SK-N-SH treated with all-trans-retinoic acid at 6 μM for 48 hours (cell line): ENCODE data around the gene RAP2A.

Experiments
- ATAC-seq: fragments of 200-7000 bp; cut with Tn5 transposase; 3 replicates; pipeline ENCODE4 v1.9.1; 2020; ENCODE audit warnings: mild to moderate bottlenecking, moderate library complexity
- ARNTL ChIP-seq: fragments of 450-650 bp; formaldehyde crosslinking; IDR thresholded peaks from 2 replicates; pipeline ENCODE4 v1.5.0; 2020; ENCODE audit warnings: low read depth, mild to moderate bottlenecking, moderate library complexity, borderline replicate concordance
- BACH2 ChIP-seq: fragments of 250-450 bp; sonication (Bioruptor Pico); IDR thresholded peaks from 2 replicates; pipeline ENCODE4 v1.9.0; 2021; ENCODE audit warnings: mild to moderate bottlenecking, borderline replicate concordance
- CSDC2 ChIP-seq: fragments of 250-450 bp; sonication (Bioruptor Pico); IDR thresholded peaks from 2 replicates; pipeline ENCODE4 v1.5.0; 2020; ENCODE audit warnings: mild to moderate bottlenecking, moderate library complexity
- ESRRG ChIP-seq: fragments of 250-450 bp; sonication (Bioruptor Pico); IDR thresholded peaks from 2 replicates; pipeline ENCODE4 v1.6.1; 2021; ENCODE audit warnings: mild to moderate bottlenecking
- GLIS3 ChIP-seq: fragments of 250-450 bp; sonication (Bioruptor Pico); IDR thresholded peaks from 2 replicates; pipeline ENCODE4 v1.5.0; 2020; ENCODE audit warnings: mild to moderate bottlenecking, moderate library complexity
- ISL1 ChIP-seq: fragments of 250-450 bp; sonication (Bioruptor Pico); IDR thresholded peaks from 2 replicates; pipeline ENCODE4 v2.1.2; 2022; ENCODE audit warnings: mild to moderate bottlenecking, moderate library complexity
- PATZ1 ChIP-seq: fragments of 250-450 bp; sonication (Bioruptor Pico); IDR thresholded peaks from 2 replicates; pipeline ENCODE4 v1.8.0; 2020; ENCODE audit warnings: mild to moderate bottlenecking, moderate library complexity, borderline replicate concordance
- POU6F1 ChIP-seq: fragments of 250-450 bp; sonication (Bioruptor Pico); IDR thresholded peaks from 2 replicates; pipeline ENCODE4 v1.8.0; 2021; ENCODE audit warnings: low read depth, mild to moderate bottlenecking, moderate library complexity, borderline replicate concordance
- PPARA ChIP-seq: fragments of 250-450 bp; sonication (Bioruptor Pico); IDR thresholded peaks from 2 replicates; pipeline ENCODE4 v1.5.0; 2020; ENCODE audit warnings: mild to moderate bottlenecking, borderline replicate concordance
- RARB ChIP-seq: fragments of 250-450 bp; sonication (Bioruptor Pico); IDR thresholded peaks from 2 replicates; pipeline ENCODE4 v1.8.0; 2021; ENCODE audit warnings: mild to moderate bottlenecking, moderate library complexity
- SNAI2 ChIP-seq: fragments of 250-450 bp; sonication (Bioruptor Pico); IDR thresholded peaks from 2 replicates; pipeline ENCODE4 v1.5.0; 2020; ENCODE audit warnings: mild to moderate bottlenecking, moderate library complexity
- TCF4 ChIP-seq: fragments of 250-450 bp; sonication (Bioruptor Pico); IDR thresholded peaks from 2 replicates; pipeline ENCODE4 v1.8.0; 2021; ENCODE audit warnings: mild to moderate bottlenecking, moderate library complexity, borderline replicate concordance
- TOX ChIP-seq: fragments of 250-450 bp; sonication (Bioruptor Pico); IDR thresholded peaks from 2 replicates; pipeline ENCODE4 v1.8.0; 2021; ENCODE audit warnings: mild to moderate bottlenecking, moderate library complexity, borderline replicate concordance
- ZFP3 ChIP-seq: fragments of 250-450 bp; sonication (Bioruptor Pico); IDR thresholded peaks from 2 replicates; pipeline ENCODE4 v1.5.0; 2020; ENCODE audit warnings: mild to moderate bottlenecking, moderate library complexity
- ZFP30 ChIP-seq: fragments of 450-650 bp; formaldehyde crosslinking; IDR thresholded peaks from 2 replicates; pipeline ENCODE4 v1.5.0; 2022; ENCODE audit warnings: mild to moderate bottlenecking, moderate library complexity
- ZNF565 ChIP-seq: fragments of 450-650 bp; formaldehyde crosslinking; conservative IDR thresholded peaks from 2 replicates; pipeline ENCODE4 v1.5.0; 2020; ENCODE audit warnings: low read depth, mild to moderate bottlenecking, moderate library complexity
- ZNF70 ChIP-seq: fragments of 450-650 bp; formaldehyde crosslinking; IDR thresholded peaks from 2 replicates; pipeline ENCODE4 v1.5.0; 2020; ENCODE audit warnings: mild to moderate bottlenecking, moderate library complexity
- ZNF8 ChIP-seq: fragments of 450-650 bp; formaldehyde crosslinking; IDR thresholded peaks from 2 replicates; pipeline ENCODE4 v1.5.0; 2020; ENCODE audit warnings: mild to moderate bottlenecking, moderate library complexity
- TF ChIP-seq, protein P1 (sequence below): fragments of 250-450 bp; sonication (Bioruptor Pico); IDR thresholded peaks from 2 replicates; pipeline ENCODE4 v1.5.1; 2021; ENCODE audit warnings: mild to moderate bottlenecking, moderate library complexity
- TF ChIP-seq, protein P2 (sequence below): fragments of 250-450 bp; sonication (Bioruptor Pico); IDR thresholded peaks from 2 replicates; pipeline ENCODE4 v1.5.0; 2020; ENCODE audit warnings: mild to moderate bottlenecking, moderate library complexity

The RAP2A gene

GRCh38 chr13:97414392-97414791 lies 19.6 kb upstream of the RAP2A start:
- no peak for ATAC-seq
- TF ChIP-seq TCF4 (no peak), BACH2 (CRISPR knock-in tag) (no peak), ZNF565 (CRISPR knock-in tag) (no peak), RARB (CRISPR knock-in tag) (no peak), GLIS3 (no peak), PATZ1 (no peak), SNAI2 (no peak), CSDC2 (no peak)
- TF ChIP-seq, protein P1, sequence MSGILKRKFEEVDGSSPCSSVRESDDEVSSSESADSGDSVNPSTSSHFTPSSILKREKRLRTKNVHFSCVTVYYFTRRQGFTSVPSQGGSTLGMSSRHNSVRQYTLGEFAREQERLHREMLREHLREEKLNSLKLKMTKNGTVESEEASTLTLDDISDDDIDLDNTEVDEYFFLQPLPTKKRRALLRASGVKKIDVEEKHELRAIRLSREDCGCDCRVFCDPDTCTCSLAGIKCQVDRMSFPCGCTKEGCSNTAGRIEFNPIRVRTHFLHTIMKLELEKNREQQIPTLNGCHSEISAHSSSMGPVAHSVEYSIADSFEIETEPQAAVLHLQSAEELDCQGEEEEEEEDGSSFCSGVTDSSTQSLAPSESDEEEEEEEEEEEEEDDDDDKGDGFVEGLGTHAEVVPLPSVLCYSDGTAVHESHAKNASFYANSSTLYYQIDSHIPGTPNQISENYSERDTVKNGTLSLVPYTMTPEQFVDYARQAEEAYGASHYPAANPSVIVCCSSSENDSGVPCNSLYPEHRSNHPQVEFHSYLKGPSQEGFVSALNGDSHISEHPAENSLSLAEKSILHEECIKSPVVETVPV (CRISPR knock-in tag) = no peak

DNA sequence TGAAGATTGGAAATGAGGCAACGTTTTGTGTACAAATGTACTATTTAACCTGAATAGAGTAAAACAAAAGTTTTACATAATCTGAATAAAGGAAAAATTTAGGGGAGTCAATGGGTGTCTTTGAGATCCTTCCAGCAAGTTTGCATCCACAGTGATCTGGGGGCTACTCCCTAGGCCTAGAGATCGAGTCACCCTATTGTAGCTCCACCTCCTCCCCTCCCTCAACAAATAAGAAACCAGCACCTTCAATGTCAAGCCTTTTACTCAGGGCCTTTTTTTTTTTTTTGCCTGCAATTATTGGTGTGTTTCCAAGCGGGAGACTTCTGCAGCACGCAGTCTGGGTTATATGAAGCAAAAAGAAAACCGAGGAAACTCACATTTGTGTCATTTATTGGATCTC lies 16.3 kb upstream of the RAP2A start:
- TF ChIP-seq PPARA (no peak), TCF4 (no peak), ZNF70 (no peak), TOX (no peak), RARB (CRISPR knock-in tag) (no peak), GLIS3 (no peak), ZFP3 (CRISPR knock-in tag) (no peak), ARNTL (no peak), ISL1 (CRISPR knock-in tag) (no peak), SNAI2 (no peak), CSDC2 (no peak)
- TF ChIP-seq, protein P2, sequence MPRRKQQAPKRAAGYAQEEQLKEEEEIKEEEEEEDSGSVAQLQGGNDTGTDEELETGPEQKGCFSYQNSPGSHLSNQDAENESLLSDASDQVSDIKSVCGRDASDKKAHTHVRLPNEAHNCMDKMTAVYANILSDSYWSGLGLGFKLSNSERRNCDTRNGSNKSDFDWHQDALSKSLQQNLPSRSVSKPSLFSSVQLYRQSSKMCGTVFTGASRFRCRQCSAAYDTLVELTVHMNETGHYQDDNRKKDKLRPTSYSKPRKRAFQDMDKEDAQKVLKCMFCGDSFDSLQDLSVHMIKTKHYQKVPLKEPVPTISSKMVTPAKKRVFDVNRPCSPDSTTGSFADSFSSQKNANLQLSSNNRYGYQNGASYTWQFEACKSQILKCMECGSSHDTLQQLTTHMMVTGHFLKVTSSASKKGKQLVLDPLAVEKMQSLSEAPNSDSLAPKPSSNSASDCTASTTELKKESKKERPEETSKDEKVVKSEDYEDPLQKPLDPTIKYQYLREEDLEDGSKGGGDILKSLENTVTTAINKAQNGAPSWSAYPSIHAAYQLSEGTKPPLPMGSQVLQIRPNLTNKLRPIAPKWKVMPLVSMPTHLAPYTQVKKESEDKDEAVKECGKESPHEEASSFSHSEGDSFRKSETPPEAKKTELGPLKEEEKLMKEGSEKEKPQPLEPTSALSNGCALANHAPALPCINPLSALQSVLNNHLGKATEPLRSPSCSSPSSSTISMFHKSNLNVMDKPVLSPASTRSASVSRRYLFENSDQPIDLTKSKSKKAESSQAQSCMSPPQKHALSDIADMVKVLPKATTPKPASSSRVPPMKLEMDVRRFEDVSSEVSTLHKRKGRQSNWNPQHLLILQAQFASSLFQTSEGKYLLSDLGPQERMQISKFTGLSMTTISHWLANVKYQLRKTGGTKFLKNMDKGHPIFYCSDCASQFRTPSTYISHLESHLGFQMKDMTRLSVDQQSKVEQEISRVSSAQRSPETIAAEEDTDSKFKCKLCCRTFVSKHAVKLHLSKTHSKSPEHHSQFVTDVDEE (CRISPR knock-in tag) = no peak
- TF ChIP-seq, protein P1 (CRISPR knock-in tag) = no peak
- no peak for ATAC-seq

DNA sequence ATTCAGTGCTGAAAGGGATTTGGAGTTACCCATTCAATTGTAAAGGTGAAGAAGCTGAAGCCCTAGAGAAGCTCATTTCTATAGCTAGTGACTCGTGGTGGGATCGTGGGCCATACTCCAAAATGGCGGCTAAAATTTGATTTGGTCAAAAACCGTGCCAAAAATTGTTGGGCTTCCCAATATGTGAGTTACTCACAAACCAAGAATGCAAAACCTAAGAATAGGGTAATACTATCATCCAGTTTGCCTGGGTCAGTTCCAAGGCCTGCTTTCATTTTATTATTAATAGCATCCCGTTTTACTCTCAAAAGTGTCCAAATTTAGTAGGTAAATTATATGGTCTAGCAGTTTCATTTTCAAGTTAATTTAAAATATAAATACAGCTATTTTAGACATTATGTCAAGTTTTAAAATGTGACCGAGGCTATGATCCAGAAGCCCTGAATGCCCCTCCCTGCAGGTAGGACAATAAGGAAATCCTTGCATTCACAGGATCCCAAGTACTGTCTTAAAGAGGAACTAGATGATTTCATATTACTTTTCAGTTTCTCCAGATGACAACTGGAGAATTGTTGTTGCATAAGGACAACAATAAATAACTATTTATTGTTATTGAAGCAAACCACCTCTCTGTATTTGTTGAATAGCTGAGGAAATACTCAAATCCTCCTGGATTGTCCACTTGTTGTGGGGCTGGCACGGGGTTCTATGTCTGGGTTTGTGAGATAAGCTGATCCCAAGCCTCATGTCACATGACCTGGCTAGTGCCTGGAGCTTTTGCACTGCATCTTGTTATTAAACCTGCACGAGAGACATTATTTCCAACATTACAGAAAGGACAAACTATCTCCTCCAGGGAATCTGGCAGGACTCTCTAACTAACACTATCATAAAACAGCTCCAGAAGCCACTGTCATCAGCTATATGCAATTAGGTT lies 11.6 kb upstream of the RAP2A start:
- ATAC-seq = peak; percentile 63; the same call in 2 of the 3 replicates
- TF ChIP-seq ZFP3 (CRISPR knock-in tag) (no peak), ZNF8 (CRISPR knock-in tag) (no peak), ISL1 (CRISPR knock-in tag) (no peak), GLIS3 (no peak), RARB (CRISPR knock-in tag) (no peak), ESRRG (CRISPR knock-in tag) (no peak), CSDC2 (no peak), ZNF70 (no peak), POU6F1 (no peak), SNAI2 (no peak), ZFP30 (no peak), PATZ1 (no peak)
- TF ChIP-seq, protein P2 (CRISPR knock-in tag) = no peak
- TF ChIP-seq, protein P1 (CRISPR knock-in tag) = no peak
